HepG2 (cell line): ENCODE measurements around the gene RSPH4A. TPM values are rescaled to one million over a fixed set of nuclear protein-coding genes. Genes with fewer than 3 reads are reported as not detected.

Experiments
- ETV6 ChIP-seq: sonication (generic); formaldehyde crosslinking; conservative IDR thresholded peaks from 2 replicates; pipeline ENCODE4 v1.4.0; 2020; ENCODE audit warnings: missing genetic modification reagents
- GATAD2A ChIP-seq: IDR thresholded peaks from 2 replicates; pipeline ENCODE4 v1.6.1; 2016
- IRF9 ChIP-seq: sonication (generic); formaldehyde crosslinking; IDR thresholded peaks from 2 replicates; pipeline ENCODE4 v1.8.0; 2022; ENCODE audit warnings: missing genetic modification reagents, mild to moderate bottlenecking, borderline replicate concordance
- MAFK ChIP-seq, 2 experiments: IDR thresholded peaks in 1 of 2; conservative IDR thresholded peaks in 1 of 2; 2 replicates each; pipeline ENCODE4 v1.6.1; 2011; ENCODE audit warnings: improper control_type of control experiment in 2 of 2, low read length in 2 of 2
- MYC ChIP-seq: sonication (generic); formaldehyde crosslinking; IDR thresholded peaks from 2 replicates; pipeline ENCODE4 v1.9.0; 2021; ENCODE audit warnings: missing genetic modification reagents, borderline replicate concordance
- RXRA ChIP-seq: sonication (generic); formaldehyde crosslinking; IDR thresholded peaks from 2 replicates; pipeline ENCODE4 v1.5.1; 2020; ENCODE audit warnings: missing genetic modification reagents
- TOE1 ChIP-seq: sonication (generic); formaldehyde crosslinking; IDR thresholded peaks from 2 replicates; pipeline ENCODE4 v1.4.0; 2020; ENCODE audit warnings: mild to moderate bottlenecking, missing genetic modification reagents
- ZBED4 ChIP-seq: sonication (generic); formaldehyde crosslinking; IDR thresholded peaks from 2 replicates; pipeline ENCODE4 v1.4.0; 2020; ENCODE audit warnings: missing genetic modification reagents, borderline replicate concordance
- ZNF136 ChIP-seq: sonication (generic); formaldehyde crosslinking; IDR thresholded peaks from 2 replicates; pipeline ENCODE4 v1.8.1; 2022; ENCODE audit warnings: low read depth, mild to moderate bottlenecking, moderate library complexity, missing genetic modification reagents
- ZNF704 ChIP-seq: sonication (generic); formaldehyde crosslinking; IDR thresholded peaks from 2 replicates; pipeline ENCODE4 v1.8.1; 2023; ENCODE audit warnings: mild to moderate bottlenecking, inconsistent platforms, moderate library complexity, missing genetic modification reagents, borderline replicate concordance
- ZNF780A ChIP-seq: sonication (generic); formaldehyde crosslinking; IDR thresholded peaks from 2 replicates; pipeline ENCODE4 v1.8.0; 2022; ENCODE audit warnings: mild to moderate bottlenecking, missing genetic modification reagents, moderate library complexity
- ZNF790 ChIP-seq: sonication (generic); formaldehyde crosslinking; IDR thresholded peaks from 2 replicates; pipeline ENCODE4 v1.8.0; 2022; ENCODE audit warnings: missing genetic modification reagents, mild to moderate bottlenecking, borderline replicate concordance
- polyA plus RNA-seq, 8 experiments: library from polyadenylated mRNA; depleted of rRNA in 3 of 8; stranded (reverse) in 7 of 8; unstranded in 1 of 8; fragments of >200 nt; fragmentation: Illumina TruSeq in 4 of 8; extraction: Trizol in 4 of 8; gene quantifications; 2 replicates each; pipeline versions ENCODE4 v1.2.1 to v1.2.3, GENCODE V29; 2011 to 2016; ENCODE audit warnings: low read depth in 4 of 8, missing spikeins in 1 of 8, mixed read lengths in 1 of 8; ENCODE audit not compliant: insufficient read depth in 1 of 8
- total RNA-seq, 5 experiments: library from RNA; depleted of rRNA; stranded (reverse); fragments of >200 nt; fragmentation: Illumina TruSeq; extraction: Trizol; gene quantifications; 2 replicates each; pipeline ENCODE4 v1.2.3, GENCODE V29; 2016; ENCODE audit warnings: low read depth in 1 of 5
- TF ChIP-seq, protein P1 (sequence below): sonication (generic); formaldehyde crosslinking; IDR thresholded peaks from 2 replicates; pipeline ENCODE4 v1.5.0; 2020; ENCODE audit warnings: missing genetic modification reagents
- TF ChIP-seq, protein P2 (sequence below): IDR thresholded peaks from 2 replicates; pipeline ENCODE4 v1.6.1; 2016; ENCODE audit warnings: low read depth
- TF ChIP-seq, protein P3 (sequence below): sonication (generic); formaldehyde crosslinking; IDR thresholded peaks from 2 replicates; pipeline ENCODE4 v1.4.0; 2020; ENCODE audit warnings: missing genetic modification reagents, borderline replicate concordance
- TF ChIP-seq, protein P4 (sequence below): sonication (generic); formaldehyde crosslinking; IDR thresholded peaks from 2 replicates; pipeline ENCODE4 v1.5.0; 2020; ENCODE audit warnings: mild to moderate bottlenecking, missing genetic modification reagents, moderate library complexity

Gene RSPH4A
- total and polyA plus RNA-seq, 2 of the 13 experiments (the other 11 are each of a cell fraction or from before 2014, with no cell fraction given), result 0.24 to 0.40 TPM

GRCh38 chr6:116631379-116631990, 15.2 kb downstream of the RSPH4A start (continued):
- TF ChIP-seq ZNF790 (CRISPR knock-in tag), result no peak
- TF ChIP-seq GATAD2A, result peak; percentile 100
- TF ChIP-seq ETV6, result no peak; the same call in 1 of the 2 replicates
- no peak for TF ChIP-seq ZNF780A (CRISPR knock-in tag)
- no peak for TF ChIP-seq IRF9
- TF ChIP-seq, protein P1, sequence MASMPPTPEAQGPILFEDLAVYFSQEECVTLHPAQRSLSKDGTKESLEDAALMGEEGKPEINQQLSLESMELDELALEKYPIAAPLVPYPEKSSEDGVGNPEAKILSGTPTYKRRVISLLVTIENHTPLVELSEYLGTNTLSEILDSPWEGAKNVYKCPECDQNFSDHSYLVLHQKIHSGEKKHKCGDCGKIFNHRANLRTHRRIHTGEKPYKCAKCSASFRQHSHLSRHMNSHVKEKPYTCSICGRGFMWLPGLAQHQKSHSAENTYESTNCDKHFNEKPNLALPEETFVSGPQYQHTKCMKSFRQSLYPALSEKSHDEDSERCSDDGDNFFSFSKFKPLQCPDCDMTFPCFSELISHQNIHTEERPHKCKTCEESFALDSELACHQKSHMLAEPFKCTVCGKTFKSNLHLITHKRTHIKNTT, result no peak
- peak; percentile 83 to 88 for TF ChIP-seq MAFK (conservative IDR thresholded peaks at IDR 0.05 in 1 of 2, IDR thresholded peaks at IDR 0.05 in 1 of 2; ENCODE audit: low read length in 2 of 2)
- no peak for TF ChIP-seq TOE1 (CRISPR knock-in tag)
- TF ChIP-seq, protein P2, sequence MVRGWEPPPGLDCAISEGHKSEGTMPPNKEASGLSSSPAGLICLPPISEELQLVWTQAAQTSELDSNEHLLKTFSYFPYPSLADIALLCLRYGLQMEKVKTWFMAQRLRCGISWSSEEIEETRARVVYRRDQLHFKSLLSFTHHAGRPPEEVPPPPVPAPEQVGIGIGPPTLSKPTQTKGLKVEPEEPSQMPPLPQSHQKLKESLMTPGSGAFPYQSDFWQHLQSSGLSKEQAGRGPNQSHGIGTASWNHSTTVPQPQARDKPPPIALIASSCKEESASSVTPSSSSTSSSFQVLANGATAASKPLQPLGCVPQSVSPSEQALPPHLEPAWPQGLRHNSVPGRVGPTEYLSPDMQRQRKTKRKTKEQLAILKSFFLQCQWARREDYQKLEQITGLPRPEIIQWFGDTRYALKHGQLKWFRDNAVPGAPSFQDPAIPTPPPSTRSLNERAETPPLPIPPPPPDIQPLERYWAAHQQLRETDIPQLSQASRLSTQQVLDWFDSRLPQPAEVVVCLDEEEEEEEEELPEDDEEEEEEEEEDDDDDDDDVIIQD (CRISPR knock-in tag), result peak; percentile 99
- TF ChIP-seq, protein P3, sequence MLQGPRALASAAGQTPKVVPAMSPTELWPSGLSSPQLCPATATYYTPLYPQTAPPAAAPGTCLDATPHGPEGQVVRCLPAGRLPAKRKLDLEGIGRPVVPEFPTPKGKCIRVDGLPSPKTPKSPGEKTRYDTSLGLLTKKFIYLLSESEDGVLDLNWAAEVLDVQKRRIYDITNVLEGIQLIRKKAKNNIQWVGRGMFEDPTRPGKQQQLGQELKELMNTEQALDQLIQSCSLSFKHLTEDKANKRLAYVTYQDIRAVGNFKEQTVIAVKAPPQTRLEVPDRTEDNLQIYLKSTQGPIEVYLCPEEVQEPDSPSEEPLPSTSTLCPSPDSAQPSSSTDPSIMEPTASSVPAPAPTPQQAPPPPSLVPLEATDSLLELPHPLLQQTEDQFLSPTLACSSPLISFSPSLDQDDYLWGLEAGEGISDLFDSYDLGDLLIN (CRISPR knock-in tag), result no peak
- no peak for TF ChIP-seq ZBED4 (CRISPR knock-in tag)
- TF ChIP-seq, protein P4, sequence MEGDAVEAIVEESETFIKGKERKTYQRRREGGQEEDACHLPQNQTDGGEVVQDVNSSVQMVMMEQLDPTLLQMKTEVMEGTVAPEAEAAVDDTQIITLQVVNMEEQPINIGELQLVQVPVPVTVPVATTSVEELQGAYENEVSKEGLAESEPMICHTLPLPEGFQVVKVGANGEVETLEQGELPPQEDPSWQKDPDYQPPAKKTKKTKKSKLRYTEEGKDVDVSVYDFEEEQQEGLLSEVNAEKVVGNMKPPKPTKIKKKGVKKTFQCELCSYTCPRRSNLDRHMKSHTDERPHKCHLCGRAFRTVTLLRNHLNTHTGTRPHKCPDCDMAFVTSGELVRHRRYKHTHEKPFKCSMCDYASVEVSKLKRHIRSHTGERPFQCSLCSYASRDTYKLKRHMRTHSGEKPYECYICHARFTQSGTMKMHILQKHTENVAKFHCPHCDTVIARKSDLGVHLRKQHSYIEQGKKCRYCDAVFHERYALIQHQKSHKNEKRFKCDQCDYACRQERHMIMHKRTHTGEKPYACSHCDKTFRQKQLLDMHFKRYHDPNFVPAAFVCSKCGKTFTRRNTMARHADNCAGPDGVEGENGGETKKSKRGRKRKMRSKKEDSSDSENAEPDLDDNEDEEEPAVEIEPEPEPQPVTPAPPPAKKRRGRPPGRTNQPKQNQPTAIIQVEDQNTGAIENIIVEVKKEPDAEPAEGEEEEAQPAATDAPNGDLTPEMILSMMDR (CRISPR knock-in tag), result no peak
- peak; percentile 77; the same call in 1 of the 2 replicates for TF ChIP-seq MYC (CRISPR knock-in tag)
- TF ChIP-seq ZNF136 (CRISPR knock-in tag), result no peak
- no peak; the same call in 1 of the 2 replicates for TF ChIP-seq ZNF704
- TF ChIP-seq RXRA (CRISPR knock-in tag), result peak; percentile 90; the same call in 1 of the 2 replicates
